K562 (cell line): Measurements from ENCODE around the gene SMARCC1. TPM values are rescaled to one million over a fixed set of nuclear protein-coding genes. Genes with fewer than 3 reads are reported as not detected.

Source experiments
- ADNP ChIP-seq: fragments of 200-800 bp; sonication (Bioruptor generic); IDR thresholded peaks from 2 replicates; pipeline ENCODE4 v1.6.1; 2016; ENCODE audit warnings: missing genetic modification characterization, missing compliant biosample characterization
- ASH1L ChIP-seq: fragments of 450-650 bp; IDR thresholded peaks from 2 replicates; pipeline ENCODE4 v1.6.1; 2018; ENCODE audit warnings: borderline replicate concordance, mild to moderate bottlenecking, low read depth; ENCODE audit not compliant: partially characterized antibody
- CAMTA2 ChIP-seq: fragments of 250-450 bp; sonication (Bioruptor Pico); conservative IDR thresholded peaks from 2 replicates; pipeline ENCODE4 v1.5.1; 2022
- CC2D1A ChIP-seq: fragments of 450-650 bp; IDR thresholded peaks from 2 replicates; pipeline ENCODE4 v1.6.1; 2017; ENCODE audit warnings: mild to moderate bottlenecking
- E2F5 ChIP-seq: sonication (generic); formaldehyde crosslinking; IDR thresholded peaks from 2 replicates; pipeline ENCODE4 v1.8.0; 2022; ENCODE audit warnings: mild to moderate bottlenecking, missing genetic modification reagents
- ETV6 ChIP-seq, 3 experiments: fragments of 150-350 bp in 1 of 3; sonication (generic) in 1 of 3; formaldehyde crosslinking in 1 of 3; IDR thresholded peaks; 2 replicates each; pipeline versions ENCODE4 v1.6.1 to v1.8.0; 2014 to 2022; ENCODE audit warnings: borderline replicate concordance in 2 of 3, low read depth in 2 of 3, antibody characterized with exemption in 1 of 3, low read length in 1 of 3, mild to moderate bottlenecking in 1 of 3, missing genetic modification reagents in 1 of 3
- KDM4B ChIP-seq, 2 experiments: fragments of 450-650 bp in 1 of 2; sonication (generic) in 1 of 2; IDR thresholded peaks; 2 replicates each; pipeline ENCODE4 v1.6.1; 2016 to 2017; ENCODE audit warnings: borderline replicate concordance in 2 of 2, antibody characterized with exemption in 1 of 2, low read depth in 1 of 2, mild to moderate bottlenecking in 1 of 2
- NCOA4 ChIP-seq: fragments of 450-650 bp; IDR thresholded peaks from 2 replicates; pipeline ENCODE4 v1.6.1; 2018; ENCODE audit warnings: mild to moderate bottlenecking; ENCODE audit not compliant: partially characterized antibody
- NCOA6 ChIP-seq: fragments of 450-650 bp; IDR thresholded peaks from 2 replicates; pipeline ENCODE4 v1.6.1; 2017; ENCODE audit warnings: mild to moderate bottlenecking
- RFX1 ChIP-seq: fragments of 450-650 bp; IDR thresholded peaks from 2 replicates; pipeline ENCODE4 v1.6.1; 2016; ENCODE audit warnings: mild to moderate bottlenecking, moderate library complexity
- RFX5 ChIP-seq: IDR thresholded peaks from 2 replicates; pipeline ENCODE4 v1.6.1; 2011; ENCODE audit warnings: low read depth, mild to moderate bottlenecking, improper control_type of control experiment, low read length
- SP2 ChIP-seq: IDR thresholded peaks from 2 replicates; pipeline ENCODE4 v1.6.1; 2011; ENCODE audit warnings: mild to moderate bottlenecking, low read depth, low read length, moderate library complexity; ENCODE audit not compliant: poor library complexity, severe bottlenecking; ENCODE audit errors: extremely low read depth
- SREBF2 ChIP-seq: sonication (generic); formaldehyde crosslinking; IDR thresholded peaks from 2 replicates; pipeline ENCODE4 v1.4.0; 2020; ENCODE audit warnings: mild to moderate bottlenecking, missing genetic modification reagents
- SRF ChIP-seq, 2 experiments: fragments of 250-450, 450-650 bp in 1 of 2; sonication (Bioruptor Pico) in 1 of 2; sonication (generic) in 1 of 2; formaldehyde crosslinking; IDR thresholded peaks; 2 replicates each; pipeline versions ENCODE4 v1.5.0 to v1.5.1; 2020 to 2022; ENCODE audit warnings: mild to moderate bottlenecking in 1 of 2, missing genetic modification reagents in 1 of 2
- ZNF384 ChIP-seq: IDR thresholded peaks from 2 replicates; pipeline ENCODE4 v1.6.1; 2012; ENCODE audit warnings: low read depth, low read length, improper control_type of control experiment
- ZNF444 ChIP-seq: fragments of 250-450 bp; sonication (Bioruptor Pico); IDR thresholded peaks from 2 replicates; pipeline ENCODE4 v1.4.0; 2020; ENCODE audit warnings: mild to moderate bottlenecking, moderate library complexity
- ZNF589 ChIP-seq: fragments of 200-800 bp; sonication (Bioruptor generic); IDR thresholded peaks from 2 replicates; pipeline ENCODE4 v1.6.1; 2016; ENCODE audit warnings: low read depth, missing genetic modification characterization, missing compliant biosample characterization
- polyA plus RNA-seq, 8 experiments: library from polyadenylated mRNA; depleted of rRNA in 4 of 8; stranded (reverse) in 5 of 8; unstranded in 3 of 8; fragments of >200 nt; fragmentation: Nextera tagmentation in 2 of 8; fragmentation: Illumina TruSeq in 1 of 8; extraction: Ambion mirVana in 2 of 8; extraction: Trizol in 1 of 8; gene quantifications; 2 replicates each; pipeline versions ENCODE4 v1.2.1 to v1.2.3, GENCODE V29; 2011 to 2014; ENCODE audit warnings: inconsistent platforms in 1 of 8, missing spikeins in 1 of 8
- total RNA-seq, 7 experiments: library from RNA; depleted of rRNA in 6 of 7; stranded (reverse); fragments of >200 nt in 6 of 7; fragmentation: Illumina TruSeq in 2 of 7; extraction: Trizol in 2 of 7; gene quantifications; 2 replicates each; pipeline versions ENCODE4 v1.2.1 to v1.2.3, GENCODE V29; 2011 to 2021; ENCODE audit warnings: low replicate concordance in 1 of 7
- TF ChIP-seq, protein P1 (sequence below): sonication (generic); formaldehyde crosslinking; IDR thresholded peaks from 2 replicates; pipeline ENCODE4 v1.8.1; 2023; ENCODE audit warnings: mild to moderate bottlenecking, missing genetic modification reagents
- TF ChIP-seq, protein P2 (sequence below): fragments of 250-450 bp; sonication (Bioruptor Pico); IDR thresholded peaks from 2 replicates; pipeline ENCODE4 v1.5.0; 2022; ENCODE audit warnings: mild to moderate bottlenecking
- TF ChIP-seq, protein P3 (sequence below): IDR thresholded peaks from 3 replicates; pipeline ENCODE4 v1.6.1; 2011; ENCODE audit warnings: borderline replicate concordance, mild to moderate bottlenecking; ENCODE audit not compliant: insufficient read length, insufficient read depth

Gene SMARCC1
- total and polyA plus RNA-seq, 9 of the 15 experiments (the other 6 are each of a cell fraction or from before 2014, with no cell fraction given), result 20.7 to 199 (median 66.0) TPM

DNA sequence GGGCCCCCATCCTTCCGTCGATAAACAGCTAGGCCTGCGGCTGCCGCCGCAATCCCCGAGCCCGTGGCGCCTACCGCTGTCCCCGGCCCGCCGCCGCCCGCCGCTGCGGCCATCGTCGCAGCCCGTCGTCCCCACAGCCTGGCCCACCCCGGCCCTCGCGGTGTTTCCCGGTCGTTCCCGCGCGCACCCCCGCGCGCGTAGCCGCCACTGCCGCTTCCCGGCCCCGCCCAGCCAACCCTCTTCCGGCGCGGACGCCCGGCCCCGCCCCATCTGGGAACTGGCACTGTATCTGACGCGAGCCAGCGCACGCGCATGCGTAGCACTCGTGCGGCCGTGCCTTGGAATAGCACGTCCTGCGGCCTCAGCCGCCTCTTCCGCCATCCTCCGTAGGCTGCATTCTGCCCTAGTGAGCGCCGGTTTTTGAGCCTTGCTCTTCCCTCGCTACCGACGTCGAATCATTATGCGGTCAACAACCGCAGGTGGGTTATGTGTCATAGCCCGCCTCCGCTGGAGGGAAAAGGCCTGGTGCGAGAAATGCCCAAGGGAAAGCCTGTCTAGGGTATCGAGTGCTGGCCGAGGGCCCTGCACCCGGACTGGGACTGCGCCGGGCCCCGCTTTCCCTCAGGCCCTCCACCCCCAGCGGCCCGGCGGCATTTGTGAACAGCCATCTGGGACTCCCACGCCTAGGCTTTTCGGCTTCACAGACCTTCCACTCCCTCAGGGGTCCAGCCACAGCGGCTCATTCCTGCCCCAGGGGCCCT is at the start of gene SMARCC1 (continued):
- TF ChIP-seq SRF (CRISPR knock-in tag; IDR thresholded peaks at IDR 0.05) (peak in 1 of 2 experiments; percentile 41; a peak in 2 of 4 replicates), ZNF589 (CRISPR knock-in tag) (peak; percentile 59), NCOA6 (no peak), NCOA4 (no peak), RFX5 (no peak), SREBF2 (CRISPR knock-in tag) (no peak), E2F5 (0 out of 2 replicates have a peak, but pooled peaks have one; percentile 82), RFX1 (no peak), ADNP (no peak), ASH1L (no peak), ZNF444 (CRISPR knock-in tag) (no peak), ZNF384 (0 out of 2 replicates have a peak, but pooled peaks have one; percentile 11), KDM4B (IDR thresholded peaks at IDR 0.05; ENCODE audit: borderline replicate concordance in 2 of 2, low read depth in 1 of 2) (0 out of 4 replicates have a peak, but pooled peaks of 1 of the 2 experiments have one; percentile 74), SP2 (no peak), CC2D1A (no peak), CAMTA2 (CRISPR knock-in tag) (0 out of 2 replicates have a peak, but pooled peaks have one; percentile 6), ETV6 (IDR thresholded peaks at IDR 0.05; ENCODE audit: borderline replicate concordance in 1 of 2, low read depth in 2 of 2, low read length in 1 of 2) (0 out of 4 replicates have a peak, but pooled peaks of 1 of the 2 experiments have one; percentile 52), ETV6 (CRISPR knock-in tag; IDR thresholded peaks at IDR 0.05; ENCODE audit: borderline replicate concordance) (peak; percentile 31; the same call in 1 of the 2 replicates)
- TF ChIP-seq, protein P1, sequence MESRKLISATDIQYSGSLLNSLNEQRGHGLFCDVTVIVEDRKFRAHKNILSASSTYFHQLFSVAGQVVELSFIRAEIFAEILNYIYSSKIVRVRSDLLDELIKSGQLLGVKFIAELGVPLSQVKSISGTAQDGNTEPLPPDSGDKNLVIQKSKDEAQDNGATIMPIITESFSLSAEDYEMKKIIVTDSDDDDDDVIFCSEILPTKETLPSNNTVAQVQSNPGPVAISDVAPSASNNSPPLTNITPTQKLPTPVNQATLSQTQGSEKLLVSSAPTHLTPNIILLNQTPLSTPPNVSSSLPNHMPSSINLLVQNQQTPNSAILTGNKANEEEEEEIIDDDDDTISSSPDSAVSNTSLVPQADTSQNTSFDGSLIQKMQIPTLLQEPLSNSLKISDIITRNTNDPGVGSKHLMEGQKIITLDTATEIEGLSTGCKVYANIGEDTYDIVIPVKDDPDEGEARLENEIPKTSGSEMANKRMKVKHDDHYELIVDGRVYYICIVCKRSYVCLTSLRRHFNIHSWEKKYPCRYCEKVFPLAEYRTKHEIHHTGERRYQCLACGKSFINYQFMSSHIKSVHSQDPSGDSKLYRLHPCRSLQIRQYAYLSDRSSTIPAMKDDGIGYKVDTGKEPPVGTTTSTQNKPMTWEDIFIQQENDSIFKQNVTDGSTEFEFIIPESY, result no peak; the same call in 1 of the 2 replicates
- TF ChIP-seq, protein P2, sequence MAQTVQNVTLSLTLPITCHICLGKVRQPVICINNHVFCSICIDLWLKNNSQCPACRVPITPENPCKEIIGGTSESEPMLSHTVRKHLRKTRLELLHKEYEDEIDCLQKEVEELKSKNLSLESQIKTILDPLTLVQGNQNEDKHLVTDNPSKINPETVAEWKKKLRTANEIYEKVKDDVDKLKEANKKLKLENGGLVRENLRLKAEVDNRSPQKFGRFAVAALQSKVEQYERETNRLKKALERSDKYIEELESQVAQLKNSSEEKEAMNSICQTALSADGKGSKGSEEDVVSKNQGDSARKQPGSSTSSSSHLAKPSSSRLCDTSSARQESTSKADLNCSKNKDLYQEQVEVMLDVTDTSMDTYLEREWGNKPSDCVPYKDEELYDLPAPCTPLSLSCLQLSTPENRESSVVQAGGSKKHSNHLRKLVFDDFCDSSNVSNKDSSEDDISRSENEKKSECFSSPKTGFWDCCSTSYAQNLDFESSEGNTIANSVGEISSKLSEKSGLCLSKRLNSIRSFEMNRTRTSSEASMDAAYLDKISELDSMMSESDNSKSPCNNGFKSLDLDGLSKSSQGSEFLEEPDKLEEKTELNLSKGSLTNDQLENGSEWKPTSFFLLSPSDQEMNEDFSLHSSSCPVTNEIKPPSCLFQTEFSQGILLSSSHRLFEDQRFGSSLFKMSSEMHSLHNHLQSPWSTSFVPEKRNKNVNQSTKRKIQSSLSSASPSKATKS, result no peak
- TF ChIP-seq, protein P3, sequence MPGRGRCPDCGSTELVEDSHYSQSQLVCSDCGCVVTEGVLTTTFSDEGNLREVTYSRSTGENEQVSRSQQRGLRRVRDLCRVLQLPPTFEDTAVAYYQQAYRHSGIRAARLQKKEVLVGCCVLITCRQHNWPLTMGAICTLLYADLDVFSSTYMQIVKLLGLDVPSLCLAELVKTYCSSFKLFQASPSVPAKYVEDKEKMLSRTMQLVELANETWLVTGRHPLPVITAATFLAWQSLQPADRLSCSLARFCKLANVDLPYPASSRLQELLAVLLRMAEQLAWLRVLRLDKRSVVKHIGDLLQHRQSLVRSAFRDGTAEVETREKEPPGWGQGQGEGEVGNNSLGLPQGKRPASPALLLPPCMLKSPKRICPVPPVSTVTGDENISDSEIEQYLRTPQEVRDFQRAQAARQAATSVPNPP, result no peak
